ENCODE results near the gene LRRTM2. TPM values are rescaled to one million over a fixed set of nuclear protein-coding genes. Genes with fewer than 3 reads are reported as not detected.
A peak's percentile ranks its signal among the peaks of the same experiment; 100 is the strongest.
"Not testable (repeated sequence)": the region's sequence is repeated elsewhere in the genome, so short reads cannot be mapped to it uniquely, and the experiment has no call there.

The LRRTM2 gene, protein sequence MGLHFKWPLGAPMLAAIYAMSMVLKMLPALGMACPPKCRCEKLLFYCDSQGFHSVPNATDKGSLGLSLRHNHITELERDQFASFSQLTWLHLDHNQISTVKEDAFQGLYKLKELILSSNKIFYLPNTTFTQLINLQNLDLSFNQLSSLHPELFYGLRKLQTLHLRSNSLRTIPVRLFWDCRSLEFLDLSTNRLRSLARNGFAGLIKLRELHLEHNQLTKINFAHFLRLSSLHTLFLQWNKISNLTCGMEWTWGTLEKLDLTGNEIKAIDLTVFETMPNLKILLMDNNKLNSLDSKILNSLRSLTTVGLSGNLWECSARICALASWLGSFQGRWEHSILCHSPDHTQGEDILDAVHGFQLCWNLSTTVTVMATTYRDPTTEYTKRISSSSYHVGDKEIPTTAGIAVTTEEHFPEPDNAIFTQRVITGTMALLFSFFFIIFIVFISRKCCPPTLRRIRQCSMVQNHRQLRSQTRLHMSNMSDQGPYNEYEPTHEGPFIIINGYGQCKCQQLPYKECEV
- total RNA-seq (2014; rRNA removed; shearing (Covaris generic)): 0.10 and 0.12 TPM in 2 replicates

DNA sequence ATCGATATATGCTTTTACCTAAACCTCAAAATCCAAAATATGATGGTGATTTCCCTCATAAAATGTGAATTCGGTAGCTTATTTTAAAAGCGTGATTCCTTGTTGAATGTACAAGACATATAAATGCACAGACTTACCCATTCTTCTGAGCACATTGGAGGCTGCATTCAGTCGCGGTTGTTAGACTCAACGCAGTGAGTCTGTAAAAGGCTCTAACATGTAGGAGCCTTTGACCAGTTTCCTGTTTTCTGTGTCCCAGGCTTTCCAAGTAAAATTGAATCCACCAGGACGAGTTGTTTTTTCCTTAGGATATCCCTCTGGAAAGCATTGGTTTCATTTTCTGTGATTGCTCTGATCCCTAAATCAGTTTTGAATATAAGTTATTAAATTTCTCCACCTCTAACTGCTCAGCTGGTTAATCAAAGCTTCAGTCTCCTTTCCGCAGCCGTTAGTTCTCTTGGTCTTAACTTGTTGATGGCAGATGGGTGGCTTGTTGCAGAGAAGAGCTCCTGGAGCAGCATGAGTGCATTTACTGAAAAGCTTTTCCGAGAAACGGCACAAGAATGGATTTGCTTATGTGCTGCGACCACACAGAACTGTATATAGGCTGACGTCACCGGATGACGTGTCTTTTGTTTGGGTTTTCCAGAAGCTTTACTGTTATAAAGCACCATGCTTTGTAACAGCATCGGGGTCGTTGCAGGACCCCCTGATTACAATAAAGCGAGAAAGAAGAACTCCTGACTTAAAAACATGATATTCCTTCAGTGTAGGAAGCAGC is at the start of gene LRRTM2:
LRRTM2 (minus strand) TSS at position 565 of the 781 bp plus-strand sequence; CDS start at position 141, 424 bp downstream.
- DNase-seq (ENCODE audit: low read depth): peak; percentile 80

DNA sequence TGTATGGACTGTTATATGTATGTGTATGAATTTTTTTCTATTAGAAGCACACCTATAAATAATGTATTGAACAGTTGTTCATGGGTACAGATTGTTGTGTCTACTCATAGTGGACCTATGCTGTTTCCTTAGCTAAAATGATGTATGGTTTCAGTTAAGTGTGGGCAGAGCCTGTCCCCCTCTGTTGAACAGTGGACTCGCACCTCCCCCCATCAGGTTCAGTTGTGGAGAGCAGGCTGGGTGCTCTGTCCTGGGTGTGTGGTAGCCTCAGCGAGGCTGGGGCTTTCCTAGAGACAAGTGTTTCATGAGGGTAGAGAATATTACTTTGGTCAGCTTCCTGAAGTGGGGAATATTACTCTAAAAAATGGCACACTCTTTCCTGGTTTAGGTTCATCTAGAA is 47.4 kb upstream of the LRRTM2 start:
- DNase-seq (ENCODE audit: low read depth): no peak

DNA sequence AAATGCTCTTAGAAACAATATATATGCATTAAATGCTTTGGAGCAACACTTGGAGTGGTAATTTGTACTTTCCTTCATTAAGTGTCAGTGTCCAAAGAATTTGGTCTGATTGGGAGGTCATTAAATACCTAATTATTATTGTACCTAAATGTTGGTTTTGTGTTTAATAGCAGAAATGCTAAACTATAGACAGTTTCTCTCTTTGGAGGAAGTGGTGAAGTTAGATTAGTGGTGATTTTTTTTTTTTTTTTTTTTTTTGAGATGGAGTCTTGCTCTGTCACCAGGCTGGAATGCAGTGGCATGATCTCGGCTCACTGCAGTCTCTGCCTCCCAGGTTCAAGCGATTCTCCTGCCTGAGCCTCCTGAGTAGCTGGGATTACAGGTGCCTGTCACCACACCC is 46.2 kb upstream of the LRRTM2 start:
- DNase-seq (ENCODE audit: low read depth): not testable (repeated sequence)

DNA sequence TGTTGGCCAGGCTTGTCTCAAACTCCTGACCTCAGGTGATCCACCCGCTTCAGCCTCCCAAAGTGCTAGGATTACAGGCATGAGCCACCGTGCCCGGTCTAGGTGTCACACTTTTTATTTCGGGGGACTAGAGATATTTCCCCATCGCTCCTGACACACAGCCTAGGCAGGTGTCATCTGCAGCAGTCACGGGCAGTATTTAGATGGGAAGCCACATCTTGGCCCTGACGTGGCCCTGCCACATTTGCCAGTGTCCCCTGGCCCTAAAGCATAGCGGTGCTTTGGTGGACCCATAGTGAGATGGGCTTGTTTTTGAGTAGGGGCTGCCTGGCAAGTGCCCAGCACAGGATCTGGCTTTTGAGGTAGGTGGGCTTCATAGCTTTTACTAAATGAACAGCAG is 45.0 kb upstream of the LRRTM2 start:
- DNase-seq (ENCODE audit: low read depth): no peak

DNA sequence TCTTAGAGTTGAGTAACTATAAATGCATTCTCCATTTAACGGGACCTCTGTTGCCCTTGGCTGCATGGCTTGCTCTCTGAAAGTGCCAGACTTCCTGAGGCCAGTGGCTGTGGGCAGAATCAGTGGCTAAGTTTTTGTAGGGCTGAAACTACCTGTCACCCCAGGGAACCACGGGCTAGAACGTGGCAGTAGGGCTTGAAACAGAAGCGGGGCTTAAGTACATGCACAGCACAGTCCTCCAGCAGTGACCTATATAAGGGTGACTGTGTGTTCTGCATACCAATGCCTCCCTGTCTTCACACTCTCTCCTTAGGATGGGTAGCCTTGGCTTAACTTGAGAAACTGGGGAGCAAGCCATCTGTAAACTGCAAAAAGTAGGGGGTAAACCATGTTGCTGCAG is 43.6 kb upstream of the LRRTM2 start:
- DNase-seq (ENCODE audit: low read depth): no peak

DNA sequence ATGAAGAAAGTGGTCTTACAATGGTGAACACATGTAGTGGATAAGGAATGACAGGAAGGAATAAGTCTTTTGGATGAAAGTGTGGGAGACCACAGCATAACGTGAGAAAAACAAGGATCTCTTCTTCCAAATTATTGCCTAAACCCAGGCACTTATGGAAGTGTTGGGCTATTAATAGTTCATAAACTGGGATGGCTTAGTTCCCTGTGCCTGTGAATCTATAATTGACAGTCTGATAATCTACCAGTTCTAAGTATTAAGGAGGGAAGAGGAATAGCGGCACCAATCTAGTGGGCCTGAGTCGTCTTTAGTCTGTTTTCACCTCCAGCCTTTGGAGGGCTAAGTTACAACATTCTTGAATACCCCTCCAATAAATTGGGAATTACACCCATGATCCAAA is 39.2 kb upstream of the LRRTM2 start:
- no peak for DNase-seq (ENCODE audit: low read depth)

DNA sequence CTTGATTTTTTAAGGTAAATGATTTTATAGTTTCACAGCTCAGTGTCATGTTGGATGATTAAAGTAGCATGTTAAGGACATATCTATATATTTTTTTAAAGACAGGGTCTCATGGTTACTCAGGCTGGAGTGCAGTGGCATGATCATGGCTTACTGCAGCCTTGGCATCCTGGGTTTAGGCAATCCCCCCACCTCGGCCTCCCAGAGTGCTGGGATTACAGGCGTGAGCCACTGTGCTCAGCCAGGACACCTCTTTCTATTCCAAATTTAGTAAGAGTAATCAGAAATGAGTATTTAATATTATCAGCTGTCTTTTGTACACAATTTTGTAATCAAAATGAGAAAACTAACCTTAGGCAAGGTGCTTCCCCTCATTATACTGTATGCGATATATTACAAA is 38.6 kb upstream of the LRRTM2 start:
- DNase-seq (ENCODE audit: low read depth): no peak

DNA sequence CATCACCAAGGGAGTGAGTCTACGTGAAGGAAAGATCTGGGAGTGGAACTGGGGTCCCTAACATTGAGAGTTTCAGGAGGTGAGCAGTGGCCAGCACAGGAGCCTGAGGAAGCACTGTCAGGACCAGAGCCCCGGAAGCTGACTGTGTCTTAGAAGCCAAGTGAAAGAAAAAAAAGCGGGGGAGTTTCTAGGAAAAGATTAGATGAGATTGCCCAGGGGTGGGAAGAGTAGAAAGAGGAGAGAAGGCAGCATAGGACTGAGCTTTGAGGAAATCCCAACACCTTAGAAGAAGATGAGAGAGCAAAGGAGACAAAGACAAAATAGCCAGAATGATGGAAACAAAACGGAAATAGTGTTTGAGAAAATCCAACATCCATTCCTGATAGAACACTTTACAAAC is 37.0 kb upstream of the LRRTM2 start:
- no peak for DNase-seq (ENCODE audit: low read depth)

DNA sequence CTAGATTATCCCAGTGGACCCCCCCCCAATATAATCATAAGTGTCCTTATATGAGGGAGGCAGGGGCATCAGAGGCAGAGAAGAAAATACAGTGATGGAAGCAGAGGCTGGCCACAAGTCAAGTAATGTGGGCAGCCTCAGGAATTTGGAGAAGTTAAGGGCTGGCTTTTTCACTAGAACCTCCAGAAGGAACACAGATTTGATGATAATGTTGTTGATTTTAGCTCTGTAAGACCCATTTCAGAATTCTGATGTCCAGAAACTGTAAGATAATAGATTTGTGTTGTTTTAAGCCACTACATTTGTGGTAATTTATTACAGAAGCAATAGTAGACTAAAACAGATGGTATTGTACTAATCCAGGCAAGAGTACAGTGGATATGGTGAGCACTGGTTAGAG is 36.3 kb upstream of the LRRTM2 start:
- no peak for DNase-seq (ENCODE audit: low read depth)

DNA sequence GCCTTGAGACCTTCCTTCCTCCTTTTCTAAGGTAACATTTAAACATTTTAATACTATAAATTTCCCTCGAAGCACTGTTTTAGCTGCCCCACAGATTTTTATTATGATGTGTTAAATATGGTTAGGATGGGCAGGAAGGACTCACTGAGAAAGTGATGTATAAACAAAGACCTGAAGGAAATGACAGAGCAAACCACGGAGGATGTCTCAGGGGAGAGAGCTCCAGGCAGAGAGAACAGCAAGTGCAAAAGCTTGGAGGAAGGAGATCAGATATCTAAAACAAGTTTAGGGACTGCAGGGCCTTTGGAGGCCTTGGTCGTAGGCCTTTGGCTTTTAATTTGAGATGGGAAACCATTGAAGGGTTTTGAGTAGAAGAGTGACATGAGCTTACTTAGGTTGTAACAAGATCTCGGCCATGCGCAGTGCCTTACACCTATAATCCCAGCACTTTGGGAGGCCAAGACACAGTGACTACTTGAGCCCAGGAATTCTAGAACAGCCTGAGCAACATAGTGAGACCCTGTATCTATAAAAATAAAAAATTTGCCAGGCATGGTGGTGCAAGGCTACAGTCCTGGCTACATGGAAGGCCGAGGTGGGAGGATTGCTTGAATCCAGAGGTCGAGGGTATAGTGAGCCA is 35.5 kb upstream of the LRRTM2 start:
- peak; percentile 15 for DNase-seq (ENCODE audit: low read depth)

DNA sequence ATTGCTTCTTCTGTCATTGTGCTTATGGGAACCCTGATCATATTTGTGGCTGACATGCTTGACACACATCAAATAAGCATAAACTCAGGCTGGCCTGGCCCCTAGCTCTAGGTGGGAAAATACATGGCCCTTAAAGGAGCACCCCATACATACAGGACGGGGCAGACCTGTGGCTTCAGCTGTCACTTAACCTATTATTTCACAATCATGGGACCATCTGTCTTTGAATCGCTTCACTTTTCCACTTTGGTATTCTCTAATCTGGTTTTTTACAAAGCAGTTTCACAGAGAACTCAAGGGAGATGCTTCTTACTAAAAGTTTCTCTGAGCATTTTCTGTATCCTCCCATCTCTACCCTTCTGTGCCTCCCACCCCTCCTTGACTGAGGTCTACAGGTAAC is 34.6 kb upstream of the LRRTM2 start:
- DNase-seq (ENCODE audit: low read depth): no peak

DNA sequence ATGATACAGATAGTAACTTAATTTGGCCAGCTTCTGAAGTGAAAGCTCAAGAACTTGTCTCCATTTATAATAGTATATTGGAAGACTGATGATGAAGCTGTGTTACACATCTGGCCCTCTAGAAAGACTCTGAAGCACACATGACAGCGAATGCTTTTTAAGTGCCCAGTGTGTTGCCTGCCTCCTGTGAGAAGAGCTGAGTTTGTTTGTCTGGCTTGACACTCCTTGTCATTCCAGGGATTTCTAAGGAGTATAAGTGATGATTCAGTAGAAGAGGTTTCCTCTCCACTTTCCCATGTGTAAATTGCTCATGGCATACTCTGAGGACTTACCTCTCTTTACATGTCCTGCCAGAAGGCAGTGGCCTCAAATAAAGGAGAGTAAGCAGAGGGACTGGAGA is 30.4 kb upstream of the LRRTM2 start:
- DNase-seq (ENCODE audit: low read depth): peak; percentile 7

DNA sequence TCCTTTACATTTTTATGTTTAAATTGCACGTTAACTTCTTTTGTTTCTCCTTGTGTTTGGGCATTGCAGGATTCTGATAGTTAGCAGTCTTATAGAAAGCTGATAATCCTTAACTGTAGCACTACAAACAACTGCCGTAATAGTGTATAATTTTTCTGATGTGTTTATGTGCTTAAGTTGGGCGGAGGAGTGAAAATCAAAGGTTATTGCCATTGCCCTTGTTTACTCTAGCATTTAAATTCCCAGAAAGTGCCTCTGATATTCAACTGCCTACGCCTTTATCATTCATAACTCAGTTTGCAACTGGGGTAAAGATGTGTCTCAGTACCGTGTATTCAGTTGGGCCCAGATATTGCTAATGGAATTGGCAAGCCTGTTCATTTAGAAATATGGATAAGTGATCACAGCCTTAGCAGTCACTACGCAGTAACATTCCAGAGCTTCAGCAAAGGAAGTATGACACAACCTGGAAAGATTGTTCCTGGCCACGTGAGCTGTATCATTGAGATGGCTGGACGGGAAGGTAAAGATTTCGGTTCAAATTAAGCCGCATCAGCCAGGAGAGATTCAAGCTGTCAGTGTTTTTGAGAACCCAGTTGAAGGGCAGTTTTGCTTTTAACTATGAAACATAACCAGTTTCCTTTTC is 28.1 kb upstream of the LRRTM2 start:
- DNase-seq (ENCODE audit: low read depth): no peak

DNA sequence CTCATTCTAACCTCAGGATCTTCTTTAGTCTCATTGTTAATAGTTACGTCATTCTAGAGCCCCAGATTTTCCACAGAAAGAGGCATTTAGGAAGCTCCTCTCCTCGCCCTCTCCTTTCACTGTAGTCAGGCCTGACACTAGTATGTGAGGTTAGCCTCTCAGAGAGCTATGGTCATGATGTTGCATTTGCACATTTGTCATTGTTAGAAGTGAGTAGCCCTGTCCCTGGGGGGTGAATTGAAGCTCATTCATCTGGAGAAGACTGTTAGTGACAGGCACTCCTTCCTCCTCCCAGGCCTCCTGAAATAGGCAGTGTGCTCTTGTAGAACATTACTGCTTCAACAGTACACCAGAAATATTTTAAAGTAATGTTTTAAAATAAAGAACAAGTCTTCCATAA is 26.6 kb upstream of the LRRTM2 start:
- peak; percentile 11 for DNase-seq (ENCODE audit: low read depth)

DNA sequence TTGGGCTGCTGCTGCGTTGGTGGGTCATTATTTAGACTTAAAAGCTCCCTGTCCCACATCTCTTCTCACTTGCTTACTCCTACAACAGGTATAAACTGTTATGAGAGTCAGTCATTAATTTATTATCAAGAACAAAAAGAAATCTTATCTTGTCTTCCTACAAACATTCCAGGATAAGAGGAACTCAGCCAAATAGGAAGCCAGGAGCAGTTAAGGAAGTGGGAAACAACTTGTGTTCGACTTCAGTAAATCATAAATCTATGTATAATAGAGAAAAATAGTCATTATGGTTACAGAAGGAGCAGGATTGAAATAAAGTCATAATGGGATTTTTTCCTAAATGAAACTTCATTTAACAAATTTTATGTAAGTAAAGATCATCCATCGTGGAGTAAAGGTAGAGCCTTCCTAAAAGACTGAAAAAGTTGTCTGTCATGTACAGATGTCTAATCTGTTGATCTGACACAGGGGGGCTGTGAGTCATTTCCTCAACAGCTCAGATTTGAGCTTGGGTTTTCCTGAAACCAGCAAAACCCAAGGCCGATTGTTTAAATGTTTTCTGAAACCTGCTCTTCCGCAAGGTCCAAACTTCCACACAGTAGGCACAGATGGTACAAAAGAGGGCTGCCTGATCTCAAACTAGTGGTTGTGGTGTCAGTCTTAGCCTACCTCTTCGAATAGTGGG is 25.3 kb upstream of the LRRTM2 start:
- peak; percentile 78 for DNase-seq (ENCODE audit: low read depth)

DNA sequence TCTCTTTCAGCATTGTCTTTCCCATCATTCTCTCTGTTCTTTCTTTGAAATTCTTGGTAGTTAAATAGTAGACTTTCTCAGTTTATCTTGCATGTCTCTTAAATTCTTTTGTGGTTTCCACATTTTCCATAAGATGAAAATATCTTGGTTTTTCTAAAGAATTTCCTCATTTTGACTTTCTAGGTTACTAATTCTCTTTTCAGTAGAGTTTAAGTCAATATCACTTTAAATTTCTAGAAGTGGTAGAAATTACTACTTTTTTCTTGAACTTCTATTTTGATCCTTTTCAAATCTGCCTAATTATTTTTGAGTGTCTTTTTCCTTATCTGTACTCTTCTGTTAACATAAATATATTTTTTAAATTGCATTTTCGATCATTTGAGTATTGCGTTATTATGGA is 23.6 kb upstream of the LRRTM2 start:
- no peak for DNase-seq (ENCODE audit: low read depth)

DNA sequence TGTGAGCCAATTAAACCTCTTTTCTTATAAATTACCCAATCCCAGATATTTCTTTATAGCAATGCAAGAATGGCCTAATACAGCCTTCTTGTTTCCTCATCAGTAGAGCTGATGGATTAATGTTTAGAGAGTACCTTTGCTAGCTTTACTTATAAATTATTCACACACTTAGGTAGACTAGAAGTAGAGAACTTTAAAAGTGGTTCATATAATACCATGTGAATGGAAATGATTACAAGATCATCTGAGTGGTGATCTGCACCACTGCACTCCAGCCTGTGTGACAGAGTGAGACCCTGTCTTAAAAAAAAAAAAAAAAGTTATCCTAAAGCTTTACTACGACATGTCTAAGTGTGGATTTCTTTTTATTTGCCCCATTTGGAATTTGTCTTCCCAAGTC is 23.2 kb upstream of the LRRTM2 start:
- no peak for DNase-seq (ENCODE audit: low read depth)

DNA sequence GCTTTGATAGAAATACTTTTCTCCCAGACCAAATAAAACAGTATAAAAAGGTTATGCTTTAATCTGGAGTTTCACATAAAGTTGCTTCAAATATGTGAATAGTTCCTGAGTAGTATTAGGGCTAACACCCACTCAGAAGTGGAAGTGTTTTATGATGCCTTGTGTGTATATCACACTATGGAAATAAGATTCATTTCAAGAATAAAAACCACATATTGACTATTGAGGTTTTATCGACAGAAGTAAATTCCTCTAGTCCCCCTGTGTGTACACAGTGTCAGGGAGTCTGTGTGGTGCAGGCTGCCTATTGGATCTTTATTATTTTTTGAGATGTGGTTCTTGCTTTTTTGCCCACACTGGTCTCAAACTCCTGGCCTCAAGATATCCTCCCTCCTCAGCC is 20.8 kb upstream of the LRRTM2 start:
- no peak for DNase-seq (ENCODE audit: low read depth)

DNA sequence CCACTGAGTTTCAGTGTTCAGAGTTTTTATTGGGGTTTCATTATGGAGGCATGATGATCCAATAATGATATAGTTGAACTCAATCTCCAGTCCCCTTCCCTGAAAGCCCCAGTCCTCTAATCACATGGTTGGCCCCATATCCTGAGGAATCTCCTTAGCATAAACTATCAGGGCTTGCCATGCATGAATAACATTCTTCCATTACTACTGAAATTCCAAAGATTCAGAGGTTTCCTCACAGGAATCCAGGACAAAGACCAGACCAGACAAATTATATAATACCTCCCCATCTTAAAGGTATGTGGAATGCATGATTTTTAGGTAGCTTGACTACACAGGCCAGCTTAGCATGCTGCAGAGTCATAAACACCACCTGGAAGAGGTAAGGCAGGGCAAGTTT is 15.5 kb upstream of the LRRTM2 start:
- DNase-seq (ENCODE audit: low read depth): no peak

DNA sequence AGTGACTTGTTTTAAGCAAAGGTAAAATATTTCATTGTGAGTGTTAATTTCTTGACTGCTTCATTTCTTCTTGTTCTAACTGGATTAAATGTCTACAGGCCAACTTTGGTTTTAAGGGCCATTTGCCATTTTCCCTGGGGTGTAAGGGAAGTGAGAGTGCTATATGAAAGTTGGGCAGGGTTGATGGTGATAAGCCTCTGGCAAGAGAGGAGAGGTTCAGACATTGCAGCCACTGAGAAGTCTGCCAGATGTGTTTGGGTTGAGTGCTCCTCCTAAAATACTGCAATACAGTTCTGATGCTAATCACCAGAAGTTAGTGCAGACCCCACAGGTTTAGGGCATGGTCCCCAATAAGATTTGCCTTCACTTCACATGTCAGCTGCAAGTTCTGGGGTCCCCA is 14.9 kb upstream of the LRRTM2 start:
- DNase-seq (ENCODE audit: low read depth): no peak

DNA sequence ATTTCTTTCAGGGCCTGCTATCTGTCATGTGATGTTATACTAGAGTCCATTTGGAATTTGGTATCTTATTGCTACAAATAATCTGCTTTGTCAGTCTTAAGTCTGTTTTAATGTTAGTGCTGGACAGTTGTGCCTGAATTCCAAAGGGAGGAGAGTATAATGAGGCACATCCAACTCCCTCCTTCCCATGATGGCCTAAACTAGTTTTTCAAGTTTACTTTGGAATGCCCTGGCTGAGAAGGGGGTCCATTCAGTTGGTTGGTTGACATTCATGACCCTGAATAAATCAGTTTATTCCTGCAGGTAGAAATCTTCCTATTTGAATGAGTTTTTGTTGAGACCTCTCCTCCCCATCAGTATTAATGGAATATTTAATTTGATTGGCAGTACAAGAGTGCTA is 9.4 kb upstream of the LRRTM2 start:
- DNase-seq (ENCODE audit: low read depth): no peak

All from RPMI7951 (cell line).